ENCODE measurements around the gene TSSC4.

TSSC4 gene

GRCh38 chr11:2401436-2401984 lies 960 bp downstream of the TSSC4 start:
- DNase-seq (ENCODE audit: low read depth): no peak

- DNase-seq (ENCODE audit: low read depth): no peak
Measured at GRCh38 chr11:2402106-2402505, 1.6 kb downstream of the TSSC4 start.

- no peak for DNase-seq (ENCODE audit: low read depth)
Measured at GRCh38 chr11:2402890-2403645, 2.5 kb downstream of the TSSC4 start.

- no peak for DNase-seq (ENCODE audit: low read depth)
Measured at GRCh38 chr11:2404735-2405196, 4.2 kb downstream of the TSSC4 start.

GRCh38 chr11:2406451-2406850 lies 5.9 kb downstream of the TSSC4 start:
- DNase-seq (ENCODE audit: low read depth): no peak

- no peak for DNase-seq (ENCODE audit: low read depth)
Measured at GRCh38 chr11:2406878-2407410, 6.4 kb downstream of the TSSC4 start.

GRCh38 chr11:2408671-2409070 lies 8.1 kb downstream of the TSSC4 start:
- DNase-seq (ENCODE audit: low read depth): no peak

- DNase-seq (ENCODE audit: low read depth): no peak
Measured at GRCh38 chr11:2409126-2409525, 8.6 kb downstream of the TSSC4 start.

- no peak for DNase-seq (ENCODE audit: low read depth)
Measured at GRCh38 chr11:2409611-2410468, 9.3 kb downstream of the TSSC4 start.

- no peak for DNase-seq (ENCODE audit: low read depth)
Measured at GRCh38 chr11:2410616-2411015, 10.1 kb downstream of the TSSC4 start.

GRCh38 chr11:2411446-2412305 lies 11.1 kb downstream of the TSSC4 start:
- no peak for DNase-seq (ENCODE audit: low read depth)

- no peak for DNase-seq (ENCODE audit: low read depth)
Measured at GRCh38 chr11:2412323-2412722, 11.8 kb downstream of the TSSC4 start.

- DNase-seq (ENCODE audit: low read depth): no peak
Measured at GRCh38 chr11:2413742-2414579, 13.4 kb downstream of the TSSC4 start.

- DNase-seq (ENCODE audit: low read depth): no peak
Measured at GRCh38 chr11:2414616-2415015, 14.1 kb downstream of the TSSC4 start.

GRCh38 chr11:2415171-2415570 lies 14.6 kb downstream of the TSSC4 start:
- DNase-seq (ENCODE audit: low read depth): no peak

- no peak for DNase-seq (ENCODE audit: low read depth)
Measured at GRCh38 chr11:2415601-2416380, 15.2 kb downstream of the TSSC4 start.

- DNase-seq (ENCODE audit: low read depth): no peak
Measured at GRCh38 chr11:2416765-2417164, 16.2 kb downstream of the TSSC4 start.

- no peak for DNase-seq (ENCODE audit: low read depth)
Measured at GRCh38 chr11:2417856-2418692, 17.5 kb downstream of the TSSC4 start.

Data from HS-5 (cell line).